Stimulated activated CD4-positive, alpha-beta T cell treated with anti-CD3 and anti-CD28 coated beads, Interleukin-12 subunit alpha, Interleukin-12 subunit beta, amount 100 ng/mL, for 48 hours (primary cell): ENCODE data around the gene TPSD1.
"Not testable (repeated sequence)": the region's sequence is repeated elsewhere in the genome, so short reads cannot be mapped to it uniquely, and the experiment has no call there.

Experiments used
- DNase-seq, 3 donors: peaks; one replicate each; pipeline ENCODE4 v3.0.0-alpha.2; 2020; ENCODE audit warnings: low read depth in 2 of 3, low spot score in 1 of 3

Gene TPSD1

GRCh38 chr16:1220841-1221627 is 34.8 kb upstream of the TPSD1 start:
- no peak for DNase-seq

GRCh38 chr16:1221628-1222552 is 34.0 kb upstream of the TPSD1 start:
- DNase-seq, result no peak

- no peak for DNase-seq
Observed at GRCh38 chr16:1222553-1223354, 33.1 kb upstream of the TPSD1 start.

GRCh38 chr16:1223355-1224214 is 32.3 kb upstream of the TPSD1 start:
- no peak for DNase-seq

GRCh38 chr16:1224558-1224957 is 31.3 kb upstream of the TPSD1 start:
- no peak for DNase-seq

- no peak for DNase-seq
Observed at GRCh38 chr16:1225051-1225451, 30.8 kb upstream of the TPSD1 start, which contains the start of gene TPSG1. TSS of gene TPSG1 (minus strand) at chr16:1225268. CDS start at chr16:1225252, 16 bp downstream.

GRCh38 chr16:1225728-1226311 is 30.0 kb upstream of the TPSD1 start:
- DNase-seq, result not testable (repeated sequence)

- not testable (repeated sequence) for DNase-seq
Observed at GRCh38 chr16:1226692-1227091, 29.2 kb upstream of the TPSD1 start.

GRCh38 chr16:1228227-1228626 is 27.6 kb upstream of the TPSD1 start:
- not testable (repeated sequence) for DNase-seq

- not testable (repeated sequence) for DNase-seq
Observed at GRCh38 chr16:1229476-1229875, 26.4 kb upstream of the TPSD1 start.

- not testable (repeated sequence) for DNase-seq
Observed at GRCh38 chr16:1230084-1230470, 25.8 kb upstream of the TPSD1 start, which contains the start of gene TPSB2. TSS of gene TPSB2 (minus strand) at chr16:1230184. CDS start at chr16:1229951, 233 bp downstream.

GRCh38 chr16:1230471-1231212 is 25.2 kb upstream of the TPSD1 start:
- DNase-seq, result not testable (repeated sequence)

GRCh38 chr16:1231301-1231700 is 24.6 kb upstream of the TPSD1 start:
- not testable (repeated sequence) for DNase-seq

- DNase-seq, result not testable (repeated sequence)
Observed at GRCh38 chr16:1232049-1232748, 23.7 kb upstream of the TPSD1 start.

GRCh38 chr16:1236659-1237058 is 19.2 kb upstream of the TPSD1 start:
- DNase-seq, result not testable (repeated sequence)

- no peak for DNase-seq
Observed at GRCh38 chr16:1237990-1238389, 17.9 kb upstream of the TPSD1 start.

- DNase-seq, result not testable (repeated sequence)
Observed at GRCh38 chr16:1238909-1239308, 17.0 kb upstream of the TPSD1 start.

- not testable (repeated sequence) for DNase-seq
Observed at GRCh38 chr16:1239575-1239974, 16.3 kb upstream of the TPSD1 start.
